Fibroblast of lung (primary cell): Measurements from ENCODE around the gene IDE. TPM values are rescaled to one million over a fixed set of nuclear protein-coding genes. Genes with fewer than 3 reads are reported as not detected.
A peak's percentile ranks its signal among the peaks of the same experiment; 100 is the strongest.
"Not testable (repeated sequence)": the region's sequence is repeated elsewhere in the genome, so short reads cannot be mapped to it uniquely, and the experiment has no call there.

Experiments
- DNase-seq, 2 donors: peaks; one replicate each; pipeline versions ENCODE4 v3.0.0 to v3.0.0-alpha.2; 2010; ENCODE audit warnings: low read depth in 2 of 2
- H2AFZ ChIP-seq: 2 replicates; pipeline ENCODE4 v1.5.1; 2012; ENCODE audit warnings: low read length, control low read depth, inconsistent platforms
- H3K27ac ChIP-seq: 2 replicates; pipeline ENCODE4 v1.5.1; 2011; ENCODE audit warnings: low read length, control low read depth; ENCODE audit not compliant: insufficient read depth
- H3K27me3 ChIP-seq: 2 replicates; pipeline ENCODE4 v1.5.1; 2011; ENCODE audit warnings: mild to moderate bottlenecking, low read length; ENCODE audit not compliant: control insufficient read depth, insufficient read depth
- H3K36me3 ChIP-seq: 2 replicates; pipeline ENCODE4 v1.5.1; 2011; ENCODE audit warnings: low read length; ENCODE audit not compliant: control insufficient read depth, insufficient read depth
- H3K4me1 ChIP-seq: 2 replicates; pipeline ENCODE4 v1.5.1; 2011; ENCODE audit warnings: low read length; ENCODE audit not compliant: control insufficient read depth, insufficient read depth; ENCODE audit errors: extremely low read depth
- H3K4me2 ChIP-seq: 2 replicates; pipeline ENCODE4 v1.5.1; 2011; ENCODE audit warnings: low read length, control low read depth; ENCODE audit not compliant: insufficient read depth; ENCODE audit errors: extremely low read depth
- H3K4me3 ChIP-seq, 4 experiments: fragments of 200-600 bp in 1 of 4; sonication (generic) in 1 of 4; replicated peaks in 1 of 4; 2 replicates each; pipeline ENCODE4 v1.5.1; 2011 to 2016; ENCODE audit warnings: low read length in 4 of 4, low read depth in 3 of 4, mild to moderate bottlenecking in 3 of 4, control low read depth in 2 of 4, inconsistent platforms in 1 of 4, mixed read lengths in 1 of 4; ENCODE audit not compliant: insufficient read depth in 1 of 4; ENCODE audit errors: control extremely low read depth in 1 of 4
- H3K79me2 ChIP-seq: 2 replicates; pipeline ENCODE4 v1.5.1; 2012; ENCODE audit warnings: mild to moderate bottlenecking, low read length, inconsistent platforms; ENCODE audit not compliant: control insufficient read depth, insufficient read depth
- H3K9ac ChIP-seq: 2 replicates; pipeline ENCODE4 v1.5.1; 2011; ENCODE audit warnings: mild to moderate bottlenecking, low read length, control low read depth; ENCODE audit not compliant: insufficient read depth
- H3K9me3 ChIP-seq: 2 replicates; pipeline ENCODE4 v1.5.1; 2012; ENCODE audit warnings: low read depth, low read length; ENCODE audit not compliant: control insufficient read depth, insufficient read depth
- H4K20me1 ChIP-seq: 2 replicates; pipeline ENCODE4 v1.5.1; 2011; ENCODE audit warnings: low read length; ENCODE audit not compliant: control insufficient read depth, insufficient read depth; ENCODE audit errors: extremely low read depth
- CTCF ChIP-seq, 2 donors: IDR thresholded peaks in 1 of 2; conservative IDR thresholded peaks in 1 of 2; 1 replicate in 1 of 2; 2 replicates in 1 of 2; pipeline ENCODE4 v1.5.1; 2011 to 2012; ENCODE audit warnings: low read length in 2 of 2, control low read depth in 1 of 2, inconsistent platforms in 1 of 2, low read depth in 1 of 2, mild to moderate bottlenecking in 1 of 2
- EZH2 ChIP-seq: IDR thresholded peaks from 2 replicates; pipeline ENCODE4 v1.5.1; 2012; ENCODE audit warnings: low read length, control low read depth, mild to moderate bottlenecking; ENCODE audit errors: missing control alignments
- polyA plus RNA-seq, 2 donors: library from polyadenylated mRNA; depleted of rRNA in 1 of 2; stranded (reverse) in 1 of 2; unstranded in 1 of 2; fragments of >200 nt; gene quantifications; 2 replicates each; pipeline ENCODE4 v1.2.1, GENCODE V29; 2011 to 2012; ENCODE audit warnings: missing spikeins in 1 of 2
- total RNA-seq: library from RNA; depleted of rRNA; stranded (reverse); fragments of >200 nt; gene quantifications from 2 replicates; pipeline ENCODE4 v1.2.1, GENCODE V29; 2014

The IDE gene
- total and polyA plus RNA-seq, 2 donors (not counting 1 experiment from before 2014, with no cell fraction given): 21.3 to 24.5 TPM

DNA sequence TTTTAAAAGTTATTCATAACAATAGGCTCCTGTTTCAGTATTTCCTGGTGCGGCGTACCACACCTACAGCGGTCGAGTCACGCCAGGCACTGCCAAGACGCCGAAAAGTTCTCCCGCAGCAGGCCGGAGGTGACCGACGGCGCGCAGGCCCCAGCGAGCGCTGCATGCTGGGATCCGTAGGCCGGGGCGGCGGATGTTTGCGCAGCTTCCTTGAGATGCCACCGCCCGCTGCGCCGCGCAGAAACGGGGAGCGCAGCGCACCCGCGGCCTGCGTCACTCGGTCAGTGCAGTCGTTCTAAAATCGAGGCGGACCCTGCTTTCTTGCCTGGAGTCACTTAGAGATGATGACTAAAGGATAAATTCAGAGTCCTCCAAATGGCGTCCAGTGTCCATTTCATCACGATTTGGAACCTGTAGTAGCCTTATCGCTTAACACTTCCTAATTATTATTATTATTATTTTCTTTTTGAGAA, 17.7 kb upstream of the IDE start:
- TF ChIP-seq CTCF (conservative IDR thresholded peaks at IDR 0.05 in 1 of 2, IDR thresholded peaks at IDR 0.05 in 1 of 2; ENCODE audit: low read depth in 1 of 2, low read length in 2 of 2) (no peak), EZH2 (no peak)
- H3K4me1 ChIP-seq: peaks cover 4% of the 10 kb centered on the region
- H3K4me2 ChIP-seq: peak overlapping the region; percentile 99
- H3K27me3 ChIP-seq: no peaks in the 10 kb centered on the region
- peak overlapping the region; percentile 4 to 97 (median 76) for H3K4me3 ChIP-seq
- H3K27ac ChIP-seq: peak overlapping the region; percentile 90
- no peaks in the 10 kb centered on the region for H4K20me1 ChIP-seq
- peaks cover 36% of the 10 kb centered on the region for H3K79me2 ChIP-seq
- peak overlapping the region; percentile 38 for H3K9ac ChIP-seq
- peak; percentile 94 to 95 for DNase-seq
- peak overlapping the region; percentile 68 for H2AFZ ChIP-seq
- H3K36me3 ChIP-seq: no peaks in the 10 kb centered on the region
- H3K9me3 ChIP-seq: no peaks in the 10 kb centered on the region

DNA sequence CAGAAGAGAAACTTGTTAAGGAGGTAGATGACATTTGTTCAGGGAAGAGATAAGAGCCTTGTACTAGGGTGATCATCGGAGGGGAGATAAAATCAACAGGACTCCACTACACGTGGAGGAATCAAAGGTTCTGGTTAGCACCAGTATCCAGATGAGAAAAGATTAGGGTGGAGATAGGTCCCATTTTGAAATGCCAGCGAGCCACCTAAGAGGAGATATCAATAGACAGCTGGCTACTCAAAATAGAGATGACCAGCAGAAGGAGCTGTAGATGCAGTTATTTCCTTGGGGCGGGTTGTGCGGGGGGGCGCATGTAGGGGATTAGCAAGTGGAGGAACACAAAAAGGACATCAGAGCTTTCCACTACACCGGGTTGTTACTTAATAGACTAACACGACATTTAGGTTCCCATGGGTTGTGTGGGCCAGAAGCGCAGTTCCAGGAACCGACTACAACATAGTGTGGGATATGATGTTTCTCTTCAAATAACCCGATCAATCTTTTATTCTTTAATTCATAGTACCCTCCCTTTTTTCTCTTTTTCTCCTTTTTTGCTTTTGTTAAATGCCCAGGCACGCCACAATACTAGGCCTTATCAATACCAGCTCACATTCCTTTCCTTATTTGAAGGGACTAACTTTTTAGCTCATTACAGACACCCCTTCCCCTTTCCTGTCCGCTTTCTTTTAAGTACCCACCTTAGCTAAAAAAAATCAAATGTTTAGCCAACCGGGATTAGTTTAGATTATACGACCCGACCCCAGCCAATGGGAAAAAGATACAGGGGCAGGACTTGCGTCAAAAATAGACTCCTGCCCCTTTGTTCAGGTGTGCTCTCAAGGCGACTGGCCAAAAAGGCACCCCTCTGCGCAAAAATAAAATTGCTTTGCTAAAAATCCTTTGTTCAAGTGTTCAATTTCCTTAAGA, 17.0 kb upstream of the IDE start:
- peak; percentile 62 to 71 for DNase-seq
- H3K27ac ChIP-seq: peak overlapping the region; percentile 90
- peak overlapping the region; percentile 4 to 92 (median 33) for H3K4me3 ChIP-seq
- H3K79me2 ChIP-seq: peaks cover 29% of the 10 kb centered on the region
- no peaks in the 10 kb centered on the region for H3K9me3 ChIP-seq
- TF ChIP-seq EZH2: no peak
- TF ChIP-seq CTCF (conservative IDR thresholded peaks at IDR 0.05 in 1 of 2, IDR thresholded peaks at IDR 0.05 in 1 of 2; ENCODE audit: low read depth in 1 of 2, low read length in 2 of 2): peak; percentile 25 to 46
- H4K20me1 ChIP-seq: no peaks in the 10 kb centered on the region
- peak overlapping the region; percentile 73 for H3K4me2 ChIP-seq
- peak overlapping the region; percentile 38 for H3K9ac ChIP-seq
- H2AFZ ChIP-seq: peak overlapping the region; percentile 37
- no peaks in the 10 kb centered on the region for H3K36me3 ChIP-seq
- H3K27me3 ChIP-seq: no peaks in the 10 kb centered on the region
- peaks cover 4% of the 10 kb centered on the region for H3K4me1 ChIP-seq

DNA sequence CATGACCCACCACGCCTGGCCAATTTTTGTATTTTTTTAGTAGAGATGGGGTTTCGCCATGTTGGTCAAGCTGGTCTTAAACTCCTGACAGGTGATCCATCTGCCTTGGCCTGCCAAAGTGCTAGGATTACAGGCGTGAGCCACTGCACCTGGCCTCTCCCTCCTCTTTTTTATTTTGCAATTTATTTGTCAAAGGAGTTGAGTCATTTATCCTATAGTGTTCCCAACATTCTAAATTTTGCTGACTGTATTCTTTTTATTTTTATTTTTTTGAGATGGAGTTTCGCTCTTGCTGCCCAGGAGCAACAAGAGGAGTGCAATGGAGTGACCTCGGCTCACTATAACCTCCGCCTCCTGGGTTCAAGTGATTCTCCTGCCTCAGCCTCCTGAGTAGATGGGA, 8.5 kb upstream of the IDE start:
- not testable (repeated sequence) for H3K4me3 ChIP-seq, H3K4me2 ChIP-seq, H3K36me3 ChIP-seq, H4K20me1 ChIP-seq, H3K9ac ChIP-seq, H3K27ac ChIP-seq, H3K9me3 ChIP-seq, DNase-seq, H3K27me3 ChIP-seq, H3K4me1 ChIP-seq, H3K79me2 ChIP-seq, H2AFZ ChIP-seq
